Measurements from ENCODE around the gene PER3.

Gene PER3

GRCh38 chr1:7753641-7754040 lies 30.4 kb upstream of the PER3 start:
- H2AFZ ChIP-seq (ENCODE audit: low read length) = no peak overlapping the region
- no peak overlapping the region for H3K27ac ChIP-seq (ENCODE audit: low read length)
- no peak overlapping the region for H3K4me3 ChIP-seq (ENCODE audit: low read length)
- H3K4me1 ChIP-seq (ENCODE audit: low read length) = no peaks in the 10 kb centered on the region
- peaks cover 95% of the 10 kb centered on the region for H3K27me3 ChIP-seq (replicated peaks; ENCODE audit: insufficient read depth, low read length)
- no peaks in the 10 kb centered on the region for H3K9me3 ChIP-seq (replicated peaks; ENCODE audit: insufficient read depth, low read length)
- H4K20me1 ChIP-seq (ENCODE audit: insufficient read depth, low read length) = no peaks in the 10 kb centered on the region
- H3F3A ChIP-seq (ENCODE audit: insufficient read depth, low read length) = no peaks in the 10 kb centered on the region
- no peaks in the 10 kb centered on the region for H3K36me3 ChIP-seq (replicated peaks; ENCODE audit: insufficient read depth, low read length)
- DNase-seq = no peak
- no peak overlapping the region for H3K9ac ChIP-seq (ENCODE audit: low read length)
- TF ChIP-seq, protein P1, sequence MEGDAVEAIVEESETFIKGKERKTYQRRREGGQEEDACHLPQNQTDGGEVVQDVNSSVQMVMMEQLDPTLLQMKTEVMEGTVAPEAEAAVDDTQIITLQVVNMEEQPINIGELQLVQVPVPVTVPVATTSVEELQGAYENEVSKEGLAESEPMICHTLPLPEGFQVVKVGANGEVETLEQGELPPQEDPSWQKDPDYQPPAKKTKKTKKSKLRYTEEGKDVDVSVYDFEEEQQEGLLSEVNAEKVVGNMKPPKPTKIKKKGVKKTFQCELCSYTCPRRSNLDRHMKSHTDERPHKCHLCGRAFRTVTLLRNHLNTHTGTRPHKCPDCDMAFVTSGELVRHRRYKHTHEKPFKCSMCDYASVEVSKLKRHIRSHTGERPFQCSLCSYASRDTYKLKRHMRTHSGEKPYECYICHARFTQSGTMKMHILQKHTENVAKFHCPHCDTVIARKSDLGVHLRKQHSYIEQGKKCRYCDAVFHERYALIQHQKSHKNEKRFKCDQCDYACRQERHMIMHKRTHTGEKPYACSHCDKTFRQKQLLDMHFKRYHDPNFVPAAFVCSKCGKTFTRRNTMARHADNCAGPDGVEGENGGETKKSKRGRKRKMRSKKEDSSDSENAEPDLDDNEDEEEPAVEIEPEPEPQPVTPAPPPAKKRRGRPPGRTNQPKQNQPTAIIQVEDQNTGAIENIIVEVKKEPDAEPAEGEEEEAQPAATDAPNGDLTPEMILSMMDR (IDR thresholded peaks at IDR 0.05; ENCODE audit: low read length) = no peak
- TF ChIP-seq EZH2phosphoT487 (IDR thresholded peaks at IDR 0.05; ENCODE audit: low read length) (no peak), EZH2 (optimal IDR thresholded peaks at IDR 0.05; ENCODE audit: low read depth, low read length) (no peak)
- no peak overlapping the region for H3K4me2 ChIP-seq (ENCODE audit: low read depth, low read length)
- H3K9me2 ChIP-seq (replicated peaks; ENCODE audit: insufficient read depth, low read length) = no peaks in the 10 kb centered on the region
- no peaks in the 10 kb centered on the region for H3K79me2 ChIP-seq (ENCODE audit: low read length)

- Histone ChIP-seq H3K4me3 (ENCODE audit: low read length) (no peak overlapping the region), H3K9me3 (replicated peaks; ENCODE audit: insufficient read depth, low read length) (no peaks in the 10 kb centered on the region), H3K9ac (ENCODE audit: low read length) (no peak overlapping the region), H3F3A (ENCODE audit: insufficient read depth, low read length) (no peaks in the 10 kb centered on the region), H3K4me2 (ENCODE audit: low read depth, low read length) (peak overlapping the region; percentile 23; the same call in 1 of the 2 replicates), H3K9me2 (replicated peaks; ENCODE audit: insufficient read depth, low read length) (no peaks in the 10 kb centered on the region), H4K20me1 (ENCODE audit: insufficient read depth, low read length) (no peaks in the 10 kb centered on the region), H3K27me3 (replicated peaks; ENCODE audit: insufficient read depth, low read length) (peaks cover 94% of the 10 kb centered on the region), H2AFZ (ENCODE audit: low read length) (no peak overlapping the region), H3K36me3 (replicated peaks; ENCODE audit: insufficient read depth, low read length) (no peaks in the 10 kb centered on the region), H3K27ac (ENCODE audit: low read length) (no peak overlapping the region), H3K79me2 (ENCODE audit: low read length) (no peaks in the 10 kb centered on the region), H3K4me1 (ENCODE audit: low read length) (no peaks in the 10 kb centered on the region)
- no peak for DNase-seq
- no peak for TF ChIP-seq EZH2phosphoT487 (IDR thresholded peaks at IDR 0.05; ENCODE audit: low read length)
- TF ChIP-seq, protein P1 (IDR thresholded peaks at IDR 0.05; ENCODE audit: low read length) = no peak
- TF ChIP-seq EZH2 (optimal IDR thresholded peaks at IDR 0.05; ENCODE audit: low read depth, low read length) = no peak
Observed at GRCh38 chr1:7754234-7754633, 29.9 kb upstream of the PER3 start.

DNA sequence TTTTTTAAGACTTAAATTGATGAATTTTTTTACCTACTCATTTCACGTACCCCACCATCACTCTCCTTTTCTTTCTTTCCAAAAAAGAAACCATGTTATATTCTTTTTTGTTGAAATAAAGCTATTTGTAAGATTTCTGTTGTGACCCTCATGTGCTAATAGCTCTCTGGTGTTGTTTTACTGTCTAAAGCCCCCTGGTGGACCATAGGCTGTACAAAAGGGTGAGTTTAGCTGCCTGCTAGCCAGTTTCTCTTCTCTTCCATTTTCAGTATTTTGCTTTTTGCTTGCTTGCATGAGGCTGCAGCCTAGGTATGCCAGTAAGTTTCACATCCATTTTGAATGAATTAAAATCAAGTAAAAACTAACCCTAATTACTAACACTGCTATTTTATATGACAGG lies 28.6 kb upstream of the PER3 start:
- Histone ChIP-seq H2AFZ (ENCODE audit: low read length) (no peak overlapping the region), H3K27ac (ENCODE audit: low read length) (no peak overlapping the region)
- DNase-seq = no peak

More for the DNA sequence above, 28.6 kb upstream of the PER3 start:
- Histone ChIP-seq H3K4me2 (ENCODE audit: low read depth, low read length) (no peak overlapping the region), H3K27me3 (replicated peaks; ENCODE audit: insufficient read depth, low read length) (peaks cover 94% of the 10 kb centered on the region), H3K9ac (ENCODE audit: low read length) (no peak overlapping the region), H4K20me1 (ENCODE audit: insufficient read depth, low read length) (no peaks in the 10 kb centered on the region), H3K4me1 (ENCODE audit: low read length) (no peaks in the 10 kb centered on the region), H3K9me3 (replicated peaks; ENCODE audit: insufficient read depth, low read length) (no peaks in the 10 kb centered on the region), H3F3A (ENCODE audit: insufficient read depth, low read length) (no peaks in the 10 kb centered on the region), H3K9me2 (replicated peaks; ENCODE audit: insufficient read depth, low read length) (no peaks in the 10 kb centered on the region), H3K36me3 (replicated peaks; ENCODE audit: insufficient read depth, low read length) (no peaks in the 10 kb centered on the region), H3K4me3 (ENCODE audit: low read length) (no peak overlapping the region), H3K79me2 (ENCODE audit: low read length) (no peaks in the 10 kb centered on the region)
- TF ChIP-seq EZH2phosphoT487 (IDR thresholded peaks at IDR 0.05; ENCODE audit: low read length) (no peak), EZH2 (optimal IDR thresholded peaks at IDR 0.05; ENCODE audit: low read depth, low read length) (no peak)
- TF ChIP-seq, protein P1 (IDR thresholded peaks at IDR 0.05; ENCODE audit: low read length) = peak; percentile 28

All from MM.1S (cell line).